ENCODE results near the gene USP30.
"Not testable (repeated sequence)": the region's sequence is repeated elsewhere in the genome, so short reads cannot be mapped to it uniquely, and the experiment has no call there.

USP30 gene

GRCh38 chr12:109053382-109054123 lies 1.2 kb downstream of the USP30 start:
- peak in 1 of 2 donors; percentile 72 for DNase-seq

- DNase-seq: not testable (repeated sequence)
These were observed 1.7 kb downstream of the USP30 start for GRCh38 chr12:109054124-109054513.

- no peak for DNase-seq
These were observed 2.1 kb downstream of the USP30 start for GRCh38 chr12:109054520-109054919.

- no peak for DNase-seq
These were observed 4.5 kb downstream of the USP30 start for GRCh38 chr12:109056891-109057290.

- no peak for DNase-seq
These were observed 5.0 kb downstream of the USP30 start for GRCh38 chr12:109057376-109057775.

- DNase-seq: no peak
These were observed 6.4 kb downstream of the USP30 start for GRCh38 chr12:109058773-109059172.

GRCh38 chr12:109064143-109064542 lies 11.8 kb downstream of the USP30 start:
- no peak for DNase-seq

GRCh38 chr12:109065154-109065852 lies 12.9 kb downstream of the USP30 start:
- no peak for DNase-seq

GRCh38 chr12:109065853-109066193 lies 13.4 kb downstream of the USP30 start:
- no peak for DNase-seq

- DNase-seq: no peak
These were observed 17.2 kb downstream of the USP30 start for GRCh38 chr12:109069307-109070271.

GRCh38 chr12:109074866-109075265 lies 22.5 kb downstream of the USP30 start:
- no peak for DNase-seq

GRCh38 chr12:109082751-109083150 lies 30.4 kb downstream of the USP30 start:
- DNase-seq: no peak

GRCh38 chr12:109084425-109084824 lies 32.0 kb downstream of the USP30 start:
- no peak for DNase-seq

- no peak for DNase-seq
These were observed 33.2 kb downstream of the USP30 start for GRCh38 chr12:109085590-109085989.

GRCh38 chr12:109087250-109087649 lies 34.9 kb downstream of the USP30 start:
- DNase-seq: no peak

GRCh38 chr12:109088818-109089217 lies 36.4 kb downstream of the USP30 start:
- no peak for DNase-seq

- no peak for DNase-seq
These were observed 37.3 kb downstream of the USP30 start for GRCh38 chr12:109089683-109090082.

- no peak for DNase-seq
These were observed 40.2 kb downstream of the USP30 start for GRCh38 chr12:109092497-109093021.

GRCh38 chr12:109093022-109093918 lies 40.9 kb downstream of the USP30 start, which contains the start of gene ALKBH2:
Gene ALKBH2 (minus strand): TSS chr12:109093472. CDS start chr12:109092786, 686 bp downstream.
- DNase-seq: peak; percentile 95

- DNase-seq: no peak
These were observed 44.7 kb downstream of the USP30 start for GRCh38 chr12:109097140-109097434.

- peak; percentile 95 to 97 for DNase-seq
These were observed 45.2 kb downstream of the USP30 start, which contains the start of gene UNG for GRCh38 chr12:109097435-109098182. Gene UNG (plus strand): TSS chr12:109097597. CDS start chr12:109097680, 83 bp downstream.
